DMS 273 (cell line): ENCODE measurements around the gene OR51F1.
"Not testable (repeated sequence)": the region's sequence is repeated elsewhere in the genome, so short reads cannot be mapped to it uniquely, and the experiment has no call there.

ENCODE experiments used
- DNase-seq: peaks from one replicate; lab custom pipeline; 2025; ENCODE audit not compliant: unreplicated experiment; lab: John Stamatoyannopoulos, UW

The OR51F1 gene

DNA sequence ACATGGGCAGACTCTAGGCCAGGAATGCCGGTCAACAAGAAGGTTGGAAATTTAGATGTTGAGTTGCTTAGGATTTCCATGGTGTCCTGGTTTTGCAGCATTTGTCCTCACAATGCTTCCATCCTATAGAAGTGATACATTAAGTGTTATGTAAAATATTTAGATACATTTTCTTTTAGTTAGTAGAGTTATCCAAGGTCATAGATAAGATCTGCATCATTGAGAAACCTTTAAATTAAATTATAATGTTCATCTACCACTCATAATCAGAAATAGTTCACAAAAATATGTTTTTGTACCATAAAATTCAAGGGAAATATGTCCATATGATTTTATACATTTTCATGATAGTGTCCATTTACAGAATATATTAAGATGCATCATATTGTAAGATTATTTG is at the start of gene OR51F1:
Gene OR51F1, minus strand, starts transcription at position 101 of the 400 bp plus-strand sequence. Its CDS starts 0 bp downstream, at position 101.
- DNase-seq = no peak

DNA sequence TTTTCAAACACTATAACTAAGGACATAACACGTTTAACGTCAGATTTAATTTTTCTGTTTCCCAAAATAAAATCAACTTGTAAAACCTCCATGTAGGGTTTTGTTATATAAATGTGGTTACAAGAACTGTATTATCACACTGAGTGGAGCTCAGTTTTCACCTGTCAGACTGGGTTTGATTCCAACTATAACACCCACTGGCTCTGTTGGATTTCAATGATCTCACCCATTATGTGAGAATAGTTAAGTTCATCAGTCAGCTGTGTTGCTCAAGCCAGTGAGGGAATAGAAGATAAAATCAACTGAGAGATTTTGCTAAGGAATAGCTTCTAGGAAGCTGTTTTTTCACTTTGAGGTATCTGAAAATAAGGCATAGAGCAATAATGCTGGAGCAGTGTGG is 39.5 kb upstream of the OR51F1 start:
- no peak for DNase-seq

DNA sequence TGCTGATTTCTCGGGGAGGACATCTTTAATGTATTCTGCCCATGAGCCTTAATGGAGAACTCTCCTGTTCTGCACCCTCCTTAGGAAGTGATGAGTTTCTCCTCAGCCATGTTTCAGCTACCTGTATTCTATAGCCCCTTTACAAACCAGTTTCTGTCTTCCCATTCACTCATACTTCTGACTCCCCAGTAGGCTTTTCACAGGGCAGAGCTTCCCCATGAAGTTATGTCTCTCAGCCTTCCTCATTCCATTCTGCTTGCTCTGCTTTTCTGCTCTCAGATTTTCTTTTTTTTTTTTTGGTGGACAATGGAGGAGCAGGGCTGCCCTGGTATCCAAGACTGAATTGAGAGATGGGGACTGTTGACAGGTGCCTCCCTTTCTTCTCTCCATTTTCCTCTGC is 38.7 kb upstream of the OR51F1 start:
- no peak for DNase-seq

GRCh38 chr11:4804280-4804679 is 34.5 kb upstream of the OR51F1 start, which contains the start of gene OR52R1:
Gene OR52R1 (minus strand): TSS chr11:4804380. CDS start chr11:4804380, 0 bp downstream.
- no peak for DNase-seq

GRCh38 chr11:4801316-4801715 is 31.6 kb upstream of the OR51F1 start:
- DNase-seq = not testable (repeated sequence)

DNA sequence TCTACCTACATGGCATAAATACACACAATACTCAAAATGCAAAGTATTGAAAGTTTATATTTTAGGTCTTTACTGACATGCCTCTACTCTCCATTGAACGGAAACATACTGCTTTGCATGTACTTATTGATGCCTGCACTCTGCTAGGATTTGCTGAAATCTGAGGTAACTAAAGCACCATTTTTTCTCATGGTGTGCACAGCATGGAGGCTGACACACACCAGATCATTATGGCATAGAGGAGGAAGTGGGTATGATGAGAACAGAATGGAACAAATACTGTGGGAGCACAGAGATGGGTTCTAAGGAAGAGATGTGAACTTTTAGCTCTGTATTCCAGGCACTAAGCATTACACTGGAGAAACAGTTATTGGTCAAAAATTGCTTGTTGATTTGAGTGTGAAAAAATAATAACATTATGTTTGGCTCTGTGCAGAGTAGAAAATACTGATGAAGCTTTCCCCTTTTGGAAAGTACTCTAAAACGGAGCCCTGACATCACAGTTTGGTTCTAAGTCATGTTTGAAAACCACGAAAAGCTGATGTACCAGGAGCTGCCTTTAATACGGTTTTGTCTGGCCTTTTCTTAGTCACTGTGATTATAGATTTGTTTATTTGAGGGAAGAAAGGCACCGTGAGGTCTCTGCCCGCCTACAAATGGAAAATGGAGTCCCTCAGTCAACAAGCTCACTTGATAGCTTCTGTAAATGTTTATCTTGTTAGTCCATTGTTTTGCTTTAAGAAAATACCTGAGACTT is 28.9 kb upstream of the OR51F1 start:
- no peak for DNase-seq

DNA sequence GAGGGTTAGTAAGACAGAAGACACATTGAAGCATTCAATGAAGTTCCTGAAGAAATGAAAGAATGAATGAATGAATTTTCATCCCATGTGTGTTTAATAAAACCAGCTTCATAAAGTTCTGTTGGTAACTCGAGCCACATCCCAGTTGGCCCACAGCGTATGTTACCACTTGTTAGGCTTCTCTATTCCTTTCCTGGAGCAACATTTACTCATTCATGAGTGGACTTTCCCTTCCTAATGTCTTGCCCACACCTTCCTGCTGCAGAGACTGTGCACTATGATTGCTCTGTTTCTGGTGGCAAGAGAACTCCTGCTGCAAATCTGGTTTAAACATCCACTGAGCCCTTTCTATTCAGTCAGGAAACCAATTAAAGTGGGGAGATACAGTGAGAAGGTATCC is 27.5 kb upstream of the OR51F1 start:
- no peak for DNase-seq

DNA sequence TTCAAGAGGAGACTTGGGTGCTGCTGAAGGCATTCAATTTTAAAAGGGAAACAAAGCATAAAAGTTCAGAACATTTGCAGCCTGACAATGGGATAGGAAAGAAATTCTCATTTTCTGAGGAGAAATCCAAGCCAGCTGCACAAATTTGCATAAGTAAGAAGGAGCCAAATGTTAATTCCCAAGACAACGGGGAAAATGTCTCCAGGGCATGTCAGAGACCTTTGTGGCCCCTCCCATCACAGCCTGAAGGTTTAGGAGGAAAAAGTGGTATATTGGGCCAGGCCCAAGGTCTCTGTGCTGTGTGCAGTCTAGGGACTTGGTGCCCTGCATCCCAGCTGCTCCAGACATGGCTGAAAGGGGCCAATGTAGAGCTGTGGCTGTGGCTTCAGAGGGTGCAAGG is 12.7 kb upstream of the OR51F1 start:
- DNase-seq = no peak

GRCh38 chr11:4768094-4768493 is 1.6 kb downstream of the OR51F1 start:
- no peak for DNase-seq

- DNase-seq = no peak
Measured at GRCh38 chr11:4766420-4767043, 3.2 kb downstream of the OR51F1 start.

GRCh38 chr11:4763096-4763495 is 6.6 kb downstream of the OR51F1 start:
- no peak for DNase-seq

GRCh38 chr11:4751201-4751600 is 18.5 kb downstream of the OR51F1 start:
- no peak for DNase-seq

- DNase-seq = no peak
Measured at GRCh38 chr11:4748438-4748837, 21.3 kb downstream of the OR51F1 start.

DNA sequence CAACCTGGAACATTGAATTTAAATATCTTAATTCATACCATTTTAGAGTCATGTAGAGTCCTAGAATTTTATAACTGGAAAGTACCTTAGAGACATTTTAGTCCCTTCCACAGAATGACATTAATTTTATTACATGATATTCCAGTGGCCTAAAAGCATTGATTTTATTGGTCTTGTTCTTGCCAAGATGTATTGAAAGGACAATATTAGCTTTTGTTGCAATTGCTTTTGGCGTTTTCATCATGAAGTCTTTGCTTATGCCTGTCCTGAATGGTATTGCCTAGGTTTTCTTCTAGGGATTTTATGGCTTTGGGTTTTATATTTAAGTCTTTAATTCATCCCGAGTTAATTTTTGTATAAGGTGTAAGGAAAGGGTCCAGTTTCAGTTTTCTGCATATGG is 29.0 kb downstream of the OR51F1 start:
- no peak for DNase-seq

- no peak for DNase-seq
Measured at GRCh38 chr11:4727171-4727570, 42.6 kb downstream of the OR51F1 start.

GRCh38 chr11:4722616-4723534 is 46.9 kb downstream of the OR51F1 start:
- peak; percentile 8 for DNase-seq
